Right atrium auricular region (tissue), 2 donors: ENCODE measurements around the gene WDR93. TPM values are rescaled to one million over a fixed set of nuclear protein-coding genes. Genes with fewer than 3 reads are reported as not detected.
"Not testable (repeated sequence)": the region's sequence is repeated elsewhere in the genome, so short reads cannot be mapped to it uniquely, and the experiment has no call there.

Source experiments
- DNase-seq: peaks from one replicate; pipeline ENCODE4 v3.0.0-alpha.2; 2019; ENCODE audit warnings: low spot score
- H3K27ac ChIP-seq, 2 donors: fragments of 200-600 bp; sonication (generic); 1 replicate in 1 of 2; 2 replicates in 1 of 2; pipeline ENCODE4 v1.5.1; 2016 to 2019
- H3K27me3 ChIP-seq, 2 donors: fragments of 200-600 bp; sonication (generic); one replicate each; pipeline versions ENCODE4 v1.5.1 to v1.6.0; 2017 to 2019
- H3K36me3 ChIP-seq: fragments of 200-600 bp; sonication (generic); one replicate; pipeline ENCODE4 v1.5.1; 2016
- H3K4me1 ChIP-seq, 2 donors: fragments of 200-600 bp; sonication (generic); one replicate each; pipeline versions ENCODE4 v1.5.1 to v1.6.0; 2017 to 2019
- H3K4me3 ChIP-seq, 2 donors: fragments of 200-600 bp; sonication (generic); 1 replicate in 1 of 2; 2 replicates in 1 of 2; pipeline ENCODE4 v1.5.1; 2017 to 2019; ENCODE audit warnings: mild to moderate bottlenecking in 1 of 2, moderate library complexity in 1 of 2
- H3K9me3 ChIP-seq, 2 donors: fragments of 200-600 bp; sonication (generic); one replicate each; pipeline ENCODE4 v1.5.1; 2019
- CTCF ChIP-seq, 2 donors: fragments of 200-600 bp; sonication (generic); IDR thresholded peaks; one replicate each; pipeline ENCODE4 v1.5.1; 2019; ENCODE audit warnings: antibody characterized with exemption in 2 of 2
- total RNA-seq, 2 donors: library from RNA; depleted of rRNA; stranded (reverse); fragments of >200 nt; gene quantifications; one replicate each; pipeline ENCODE4 v1.1.0, GENCODE V29; 2016

WDR93 gene
- total RNA-seq, 2 donors from 2014 or later, result 0.20 TPM; not detected in 1

- no peaks in the 10 kb centered on the region for H3K9me3 ChIP-seq
- H3K36me3 ChIP-seq, result no peaks in the 10 kb centered on the region
- H3K27me3 ChIP-seq, result no peaks in the 10 kb centered on the region
- no peak for TF ChIP-seq CTCF (IDR thresholded peaks at IDR 0.05)
- DNase-seq, result no peak
- peaks cover 2 to 15% of the 10 kb centered on the region in 2 donors for H3K4me1 ChIP-seq
- H3K4me3 ChIP-seq, result no peak overlapping the region
- H3K27ac ChIP-seq, result peak overlapping the region; percentile 66 to 88
Observed at GRCh38 chr15:89681146-89681545, 9.5 kb upstream of the WDR93 start.

- Histone ChIP-seq H3K27ac (no peak overlapping the region), H3K4me1 (peaks cover 0 to 14% of the 10 kb centered on the region in 2 donors), H3K4me3 (no peak overlapping the region), H3K27me3 (no peaks in the 10 kb centered on the region), H3K9me3 (no peaks in the 10 kb centered on the region), H3K36me3 (no peaks in the 10 kb centered on the region)
- no peak for DNase-seq
- TF ChIP-seq CTCF (IDR thresholded peaks at IDR 0.05), result no peak
Observed at GRCh38 chr15:89685995-89686394, 4.6 kb upstream of the WDR93 start.

DNA sequence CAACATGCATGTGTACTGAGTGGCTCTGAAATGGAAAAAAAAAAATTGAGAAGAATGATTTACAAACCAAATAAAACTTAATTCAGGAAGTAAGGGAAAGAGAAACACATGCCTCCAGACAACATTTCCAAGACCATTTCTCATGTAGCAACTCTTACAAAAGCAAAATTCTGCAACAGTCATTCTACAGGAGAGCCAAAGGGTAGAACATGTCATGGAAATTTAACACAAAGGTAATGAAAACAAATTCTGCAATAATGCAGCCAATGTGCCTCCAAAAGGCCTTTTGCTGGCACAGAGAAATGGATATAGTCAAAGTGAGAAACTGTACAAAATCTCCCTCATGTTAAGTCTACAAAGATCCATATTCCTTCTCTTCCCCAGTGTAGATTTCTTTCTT is 4.1 kb upstream of the WDR93 start:
- Histone ChIP-seq H3K4me3 (no peak overlapping the region), H3K36me3 (no peaks in the 10 kb centered on the region), H3K4me1 (peaks cover 0 to 11% of the 10 kb centered on the region in 2 donors), H3K9me3 (no peaks in the 10 kb centered on the region), H3K27me3 (no peaks in the 10 kb centered on the region), H3K27ac (no peak overlapping the region)
- no peak for DNase-seq
- TF ChIP-seq CTCF (IDR thresholded peaks at IDR 0.05), result no peak

- H3K9me3 ChIP-seq, DNase-seq, H3K36me3 ChIP-seq, H3K27me3 ChIP-seq: not testable (repeated sequence)
- peak overlapping the region; percentile 63 to 66 for H3K4me3 ChIP-seq
- H3K27ac ChIP-seq, result peak overlapping the region; percentile 59 to 71
- peaks cover 0 to 11% of the 10 kb centered on the region in 2 donors for H3K4me1 ChIP-seq
Observed at GRCh38 chr15:89689930-89690275, 708 bp upstream of the WDR93 start.

GRCh38 chr15:89693091-89693490 is 2.5 kb downstream of the WDR93 start:
- H3K27ac ChIP-seq, result no peak overlapping the region
- DNase-seq, result no peak
- H3K4me3 ChIP-seq, result no peak overlapping the region
- no peaks in the 10 kb centered on the region for H3K9me3 ChIP-seq
- peaks cover 0 to 11% of the 10 kb centered on the region in 2 donors for H3K4me1 ChIP-seq
- H3K36me3 ChIP-seq, result no peaks in the 10 kb centered on the region
- no peaks in the 10 kb centered on the region for H3K27me3 ChIP-seq
- no peak for TF ChIP-seq CTCF (IDR thresholded peaks at IDR 0.05)

DNA sequence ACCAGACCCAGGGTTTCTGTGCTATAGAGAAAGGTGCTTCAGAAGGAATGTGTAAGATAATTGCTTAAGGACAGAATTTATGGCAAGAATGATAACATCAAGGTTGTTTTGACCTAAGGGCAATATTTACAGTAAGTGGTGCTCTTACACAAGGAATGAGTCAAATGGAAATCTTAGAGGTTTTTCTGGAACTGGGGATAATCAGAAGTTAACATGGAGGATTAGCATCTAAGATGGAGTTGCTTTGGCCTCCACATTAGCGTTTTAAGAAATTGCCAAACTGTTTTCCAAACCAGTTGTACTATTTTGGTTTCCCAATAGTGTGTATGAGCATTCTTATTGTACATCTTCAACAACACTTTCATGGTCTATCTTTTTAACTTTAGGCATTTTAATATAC is 3.1 kb downstream of the WDR93 start:
- H3K27ac ChIP-seq, result no peak overlapping the region
- H3K36me3 ChIP-seq, result no peaks in the 10 kb centered on the region
- DNase-seq, result no peak
- H3K4me3 ChIP-seq, result no peak overlapping the region
- TF ChIP-seq CTCF (IDR thresholded peaks at IDR 0.05), result no peak
- H3K27me3 ChIP-seq, result no peaks in the 10 kb centered on the region
- peaks cover 0 to 11% of the 10 kb centered on the region in 2 donors for H3K4me1 ChIP-seq
- H3K9me3 ChIP-seq, result no peaks in the 10 kb centered on the region
